DMS53 treated with DMSO at 0.1 percent for 48 hours (cell line): ENCODE measurements around the gene NDNF.

Source experiments
- DNase-seq: peaks from one replicate; lab custom pipeline; 2025; ENCODE audit not compliant: unreplicated experiment; lab: John Stamatoyannopoulos, UW

The NDNF gene

DNA sequence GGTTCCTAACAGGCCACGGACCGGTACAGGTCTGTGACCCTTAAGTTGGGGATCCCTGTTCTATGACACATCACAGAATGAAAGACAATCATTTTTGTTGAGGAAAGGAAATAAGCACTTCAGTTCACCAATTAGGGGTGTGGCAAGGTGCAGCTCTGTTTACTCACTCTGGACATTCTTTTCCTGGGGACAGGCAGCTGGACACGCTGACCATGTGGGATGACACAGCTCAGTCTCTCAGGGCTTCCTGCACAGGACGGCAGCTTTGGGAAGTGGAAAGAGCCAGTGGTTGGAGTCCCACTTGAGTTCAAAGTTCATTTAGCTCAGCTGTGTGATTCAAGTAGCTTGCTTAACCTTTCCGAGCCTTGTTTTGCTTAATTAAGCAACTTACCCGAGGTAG is 55.7 kb downstream of the NDNF start:
- DNase-seq = no peak

DNA sequence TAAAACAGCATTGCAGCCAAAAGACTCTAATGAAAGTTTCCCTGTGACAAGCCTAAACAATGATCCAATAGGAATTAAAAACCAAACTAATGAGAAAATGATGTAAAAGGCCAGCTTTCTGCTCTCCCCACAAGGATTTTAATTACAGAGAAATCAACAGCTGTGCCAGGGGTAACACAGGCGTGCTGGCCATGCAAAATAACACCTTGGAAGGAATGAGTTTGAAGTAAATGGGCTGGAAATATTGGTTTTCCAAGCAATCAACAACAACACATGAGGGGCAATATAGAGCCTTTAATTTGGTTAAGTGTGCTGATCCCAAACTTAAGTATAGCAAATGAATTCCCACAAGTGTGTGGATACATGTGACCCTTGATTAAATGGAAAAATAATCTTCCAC is 56.9 kb downstream of the NDNF start:
- DNase-seq = no peak

DNA sequence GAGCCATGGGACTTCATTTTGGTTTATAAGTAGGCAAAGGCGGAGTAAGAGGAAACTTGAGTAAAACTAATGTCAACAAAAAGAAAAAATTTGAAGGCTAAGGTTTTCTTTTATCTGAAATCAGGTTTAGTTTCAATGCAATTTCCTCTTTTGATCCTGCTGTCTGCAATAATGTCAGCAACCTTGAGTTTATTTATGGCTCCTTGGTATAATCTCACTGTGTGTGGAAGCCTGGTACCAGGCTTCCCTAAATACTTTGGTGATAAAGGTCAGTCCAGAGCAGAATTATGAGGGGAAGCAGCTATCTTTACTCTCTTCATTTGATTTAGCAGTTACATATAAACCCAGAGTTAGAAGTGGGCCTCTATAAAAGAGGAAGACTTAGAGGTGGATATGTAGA is 57.8 kb downstream of the NDNF start:
- DNase-seq = no peak

DNA sequence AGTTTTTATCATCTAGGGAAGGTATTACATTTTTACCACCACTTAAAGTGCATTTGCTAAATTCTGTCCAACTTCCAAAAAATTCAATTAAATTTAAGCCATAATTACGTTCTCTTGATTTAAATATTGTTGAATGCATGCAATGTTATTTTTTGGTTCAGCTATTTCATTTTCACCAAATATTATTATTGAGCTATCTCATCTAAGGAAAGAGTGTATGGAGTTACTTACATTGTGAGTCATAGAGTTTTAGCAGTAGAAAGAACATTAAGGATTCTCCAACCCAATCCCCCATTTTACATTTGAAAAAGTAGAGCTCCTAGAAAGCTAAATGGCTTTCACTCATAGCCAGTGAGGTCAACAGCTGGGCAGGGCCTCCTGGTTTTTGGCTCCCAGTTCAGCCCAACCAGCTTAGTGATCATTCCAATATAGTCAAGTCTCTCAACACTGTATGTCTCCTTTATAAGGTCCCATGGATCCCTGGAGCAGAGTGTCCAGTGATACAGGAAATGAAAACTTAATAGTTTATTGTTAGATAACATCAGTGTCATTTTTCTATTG is 60.5 kb downstream of the NDNF start:
- DNase-seq = no peak

DNA sequence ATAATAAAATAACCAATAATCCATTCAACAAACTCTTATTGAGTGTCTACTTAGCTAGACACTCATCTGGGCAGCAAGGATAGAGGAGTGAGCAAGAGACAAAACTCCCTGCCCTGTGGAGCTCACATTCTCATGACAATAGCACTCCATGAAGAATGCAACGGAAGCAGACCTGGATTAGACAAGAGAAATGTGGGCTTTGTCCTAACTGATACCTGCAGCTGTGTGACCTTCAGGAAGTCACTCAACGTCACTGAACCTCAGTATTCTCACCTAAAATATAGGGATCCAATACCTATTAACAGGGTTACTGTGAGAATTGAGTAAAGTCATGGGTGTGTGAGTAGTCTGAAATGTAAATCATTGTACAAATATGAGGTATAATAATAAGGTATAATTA is 61.2 kb downstream of the NDNF start:
- no peak for DNase-seq

DNA sequence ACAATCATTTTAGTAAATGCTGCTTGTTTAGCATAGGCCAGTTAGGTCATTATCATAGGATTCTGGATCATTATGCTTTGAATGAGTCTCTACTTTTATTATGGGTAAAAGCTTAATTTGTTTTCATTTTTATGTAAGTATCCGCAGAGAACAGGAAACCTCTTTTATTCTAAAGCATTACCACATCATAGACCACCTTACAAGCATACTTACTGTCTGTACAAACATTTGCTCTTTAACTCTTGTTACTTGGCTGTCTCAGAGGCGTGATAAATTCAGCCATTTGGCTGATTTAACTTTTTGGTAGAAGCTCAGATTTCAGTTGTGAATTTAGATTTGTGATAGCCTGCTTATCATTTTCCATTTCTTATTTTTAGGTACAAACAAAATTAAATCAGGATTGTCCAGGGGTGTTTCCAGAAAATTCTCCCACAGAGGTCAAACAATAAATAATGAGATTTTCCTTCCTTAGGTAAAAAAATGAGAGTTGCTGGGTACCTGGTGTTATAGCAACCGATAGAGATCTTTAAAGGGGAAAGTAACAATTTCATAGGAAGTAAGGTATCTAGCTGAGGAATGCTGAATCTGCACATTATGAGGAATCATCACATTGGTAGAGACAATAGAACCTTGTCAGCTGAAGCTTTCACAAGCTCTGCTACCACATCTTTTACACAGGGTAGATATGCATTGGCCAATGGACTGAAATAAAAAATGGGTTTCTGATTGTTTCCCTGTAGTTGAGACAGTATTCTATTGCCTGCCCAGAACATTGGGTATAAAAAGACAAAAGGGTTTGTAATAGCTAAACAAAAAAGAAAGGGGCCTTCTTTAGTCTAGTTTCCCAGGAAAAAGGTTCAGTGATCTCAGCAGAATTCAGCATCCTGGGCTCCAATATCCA is 62.5 kb downstream of the NDNF start:
- DNase-seq = no peak

DNA sequence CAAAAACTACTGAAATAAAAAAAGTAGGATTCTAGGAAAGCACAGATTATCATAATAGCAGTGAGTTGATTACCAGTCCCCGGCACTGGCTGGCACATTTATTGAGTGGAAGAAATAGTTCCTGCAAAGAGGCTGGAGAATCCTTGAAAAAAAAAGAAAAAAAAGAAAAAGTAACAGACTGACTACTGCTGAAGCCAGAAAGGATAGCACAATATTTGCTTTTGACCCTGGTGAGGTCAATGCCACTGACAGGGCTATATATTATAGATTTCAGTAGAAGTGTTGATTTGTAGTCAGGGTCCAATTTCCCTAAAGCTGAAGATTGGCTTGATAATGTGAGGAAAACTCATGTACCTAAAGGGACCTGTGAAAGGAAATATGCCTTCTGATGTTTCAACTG is 64.7 kb downstream of the NDNF start:
- DNase-seq = no peak

DNA sequence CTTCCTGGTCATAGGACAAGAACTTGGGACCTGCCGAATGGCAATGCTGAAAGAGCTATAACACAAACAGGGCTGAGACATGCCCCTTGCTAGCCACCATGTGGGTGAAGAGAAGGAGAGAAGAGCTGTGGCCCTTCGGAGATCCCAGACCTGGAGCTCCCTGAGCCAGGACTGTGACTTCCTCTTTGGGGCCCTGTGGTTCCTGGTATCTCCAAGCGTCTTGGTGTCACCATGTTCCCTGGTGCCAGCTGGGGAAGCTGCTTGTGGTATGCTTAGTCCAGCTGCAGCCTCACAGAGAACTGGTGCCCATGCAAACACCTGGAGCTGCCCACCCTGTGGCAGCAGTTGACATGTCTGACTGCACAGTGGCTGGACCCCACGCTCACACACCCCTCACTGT is 68.5 kb downstream of the NDNF start:
- DNase-seq = no peak

DNA sequence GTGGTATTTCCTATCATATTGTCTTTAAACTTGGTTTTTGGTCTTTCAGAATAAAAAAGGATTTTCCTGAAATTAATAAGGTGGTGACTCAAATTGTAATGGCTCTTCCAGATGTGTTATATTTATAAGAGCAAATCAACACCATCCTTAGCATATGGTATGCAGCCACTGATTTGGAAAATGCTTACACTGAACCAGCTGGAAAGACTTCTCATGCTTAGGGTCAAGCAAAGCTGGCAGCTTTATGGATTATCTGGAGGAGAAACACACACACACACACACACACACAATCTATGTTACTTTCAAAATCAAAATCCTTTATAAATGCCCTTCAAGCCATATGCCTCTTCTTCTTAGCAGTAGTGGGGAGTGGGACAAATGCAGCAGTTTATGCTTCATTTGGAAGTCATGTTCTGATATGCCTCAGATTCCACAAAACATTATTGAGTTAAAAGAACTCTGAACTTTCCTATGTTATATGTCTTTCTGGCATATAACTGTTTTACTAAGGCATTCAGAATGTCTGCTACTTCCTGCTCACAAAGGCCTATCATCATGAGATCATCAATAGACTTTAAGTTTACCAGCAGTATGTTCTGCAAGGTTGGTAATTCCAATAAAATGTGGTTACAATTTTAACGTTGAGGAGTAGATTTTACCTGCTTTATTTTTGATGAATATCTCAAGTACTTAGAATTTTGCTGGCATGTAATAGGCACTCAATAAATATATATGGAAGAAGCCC is 76.9 kb downstream of the NDNF start:
- DNase-seq = no peak

DNA sequence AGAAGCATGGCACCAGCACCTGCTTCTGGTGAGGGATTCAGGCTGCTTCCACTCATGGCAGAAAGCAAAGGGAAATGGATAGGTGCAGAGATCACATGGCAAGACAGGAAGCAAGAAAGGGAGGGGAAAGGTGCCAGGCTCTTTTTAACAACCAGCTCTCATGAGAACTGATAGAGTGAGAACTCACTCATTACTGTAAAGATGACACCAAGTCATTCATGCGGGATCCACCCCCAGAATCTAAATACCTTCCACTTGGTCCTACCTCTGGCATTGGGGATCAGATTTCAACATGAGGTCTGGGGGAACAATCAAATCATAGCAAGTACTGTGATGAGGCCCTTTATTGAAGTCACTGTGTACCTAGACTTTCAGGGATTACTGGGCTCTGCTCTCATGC is 77.8 kb downstream of the NDNF start:
- no peak for DNase-seq

DNA sequence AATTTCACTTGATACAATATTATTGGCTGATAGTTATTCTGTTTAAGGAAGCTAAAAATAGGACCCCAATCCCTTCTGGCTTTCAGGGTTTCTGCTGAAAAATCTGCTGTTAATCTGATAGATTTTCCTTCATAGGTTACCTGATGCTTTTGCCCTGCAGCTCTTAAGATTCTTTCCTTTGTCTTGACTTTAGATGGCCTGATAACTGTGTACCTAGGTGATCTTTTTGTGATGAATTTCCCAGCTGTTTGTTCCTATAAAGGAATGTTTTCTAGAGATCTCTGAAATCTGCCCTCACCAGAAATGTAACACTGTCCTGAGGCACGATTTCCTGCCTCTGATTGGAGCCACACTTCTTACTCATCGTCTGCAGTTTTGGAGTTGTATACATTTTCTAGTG is 80.5 kb downstream of the NDNF start:
- no peak for DNase-seq

DNA sequence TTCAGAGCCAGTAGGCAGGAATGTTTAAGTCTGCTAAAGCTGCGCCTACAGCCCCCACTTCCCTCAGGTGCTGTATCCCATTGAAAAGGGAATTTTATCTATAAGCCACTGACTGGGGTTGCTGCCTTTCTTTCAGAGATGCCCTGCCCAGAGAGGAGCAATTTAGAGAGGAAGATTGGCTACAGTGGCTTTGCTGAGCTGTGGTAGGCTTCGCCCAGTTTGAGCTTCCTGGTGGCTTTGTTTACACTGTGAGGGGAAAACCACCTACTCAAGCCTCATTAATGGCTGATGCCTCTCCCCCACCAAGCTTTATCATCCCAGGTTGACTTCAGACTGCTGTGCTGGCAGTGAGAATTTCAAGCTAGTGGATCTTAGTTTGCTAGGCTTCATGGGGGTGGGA is 82.1 kb downstream of the NDNF start:
- DNase-seq = no peak
